Activated T-helper 17 cell treated with anti-CD3 and anti-CD28 coated beads, Interleukin-2, amount 50 U/mL, for 72 hours (primary cell): ENCODE measurements around the gene CTSC. TPM values are rescaled to one million over a fixed set of nuclear protein-coding genes. Genes with fewer than 3 reads are reported as not detected.

ENCODE experiments used
- ATAC-seq: fragments of 150-1000 bp; cut with Tn5 transposase; replicated peaks from 2 replicates; pipeline ENCODE4 v1.10.0; 2021; ENCODE audit warnings: mild to moderate bottlenecking, moderate library complexity
- H3K27ac Mint-ChIP-seq: one replicate; pipeline ENCODE4 v1.8.0; 2022; ENCODE audit warnings: mixed read lengths
- H3K27me3 Mint-ChIP-seq: one replicate; pipeline ENCODE4 v1.8.0; 2022; ENCODE audit warnings: mixed read lengths
- H3K36me3 Mint-ChIP-seq: one replicate; pipeline ENCODE4 v1.8.0; 2022; ENCODE audit warnings: low read depth, mild to moderate bottlenecking, mixed read lengths
- H3K4me1 Mint-ChIP-seq: one replicate; pipeline ENCODE4 v1.8.0; 2022; ENCODE audit warnings: mixed read lengths
- H3K4me3 Mint-ChIP-seq: one replicate; pipeline ENCODE4 v1.8.0; 2022; ENCODE audit warnings: mild to moderate bottlenecking, mixed read lengths
- H3K9me3 Mint-ChIP-seq: one replicate; pipeline ENCODE4 v1.8.0; 2022; ENCODE audit warnings: mixed read lengths
- total RNA-seq, 2 donors: library from RNA; stranded (reverse); gene quantifications; one replicate each; pipeline ENCODE4 v1.2.3, GENCODE V29; 2022

The CTSC gene
- 100 to 1,000 TPM in 1 of 2 donors, 10 to 100 TPM in 1; 57.3 to 142 TPM for total RNA-seq

DNA sequence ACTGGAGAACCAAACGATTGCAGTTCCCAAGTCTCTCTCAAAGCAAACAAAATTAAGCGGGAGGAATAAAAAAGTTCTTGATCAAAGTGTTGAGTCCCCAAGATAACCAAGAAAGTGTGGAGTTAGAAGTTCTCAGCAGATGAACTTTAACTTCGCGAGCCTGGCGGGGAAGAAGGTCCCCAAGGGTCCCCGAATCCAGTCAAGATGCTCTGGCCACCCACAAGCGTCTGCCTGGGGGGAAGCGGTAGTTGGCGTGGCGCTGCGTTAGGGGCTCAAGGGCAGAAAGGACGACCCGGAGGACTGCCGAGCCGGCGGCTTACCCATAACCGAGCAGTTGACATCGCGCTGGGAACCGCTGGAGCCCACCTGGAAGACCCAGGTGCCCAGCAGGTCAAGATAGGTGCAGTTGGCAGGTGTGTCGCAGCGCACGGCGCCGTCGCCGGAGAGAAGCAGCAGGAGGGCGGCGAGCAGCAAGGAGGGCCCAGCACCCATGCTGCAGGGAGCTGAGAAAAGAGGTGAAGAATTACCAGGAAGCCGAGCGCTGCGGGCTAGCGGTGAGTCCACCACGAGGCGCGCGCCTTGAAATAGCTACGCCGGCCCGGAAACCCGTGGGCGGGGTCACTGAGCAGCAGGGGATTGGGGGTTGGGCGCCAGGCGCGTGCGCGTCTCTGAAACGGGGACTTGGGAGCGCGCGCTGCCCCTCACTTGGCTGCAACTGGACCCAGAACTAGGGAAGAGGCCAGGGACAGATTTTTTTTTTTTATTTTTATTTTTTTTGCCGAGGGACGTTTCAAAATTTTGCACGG is at the start of gene CTSC:
CTSC (minus strand) TSS at position 556 of the 806 bp plus-strand sequence; CDS start at position 492, 64 bp downstream.
- H3K36me3 Mint-ChIP-seq: peaks cover 41% of the 10 kb centered on the region
- peaks cover 26% of the 10 kb centered on the region for H3K4me1 Mint-ChIP-seq
- H3K27me3 Mint-ChIP-seq: no peaks in the 10 kb centered on the region
- H3K27ac Mint-ChIP-seq: peak within 1 kb of the TSS; percentile 96
- no peaks in the 10 kb centered on the region for H3K9me3 Mint-ChIP-seq
- peak within 1 kb of the TSS; percentile 98 for H3K4me3 Mint-ChIP-seq
- ATAC-seq: peak; percentile 85

DNA sequence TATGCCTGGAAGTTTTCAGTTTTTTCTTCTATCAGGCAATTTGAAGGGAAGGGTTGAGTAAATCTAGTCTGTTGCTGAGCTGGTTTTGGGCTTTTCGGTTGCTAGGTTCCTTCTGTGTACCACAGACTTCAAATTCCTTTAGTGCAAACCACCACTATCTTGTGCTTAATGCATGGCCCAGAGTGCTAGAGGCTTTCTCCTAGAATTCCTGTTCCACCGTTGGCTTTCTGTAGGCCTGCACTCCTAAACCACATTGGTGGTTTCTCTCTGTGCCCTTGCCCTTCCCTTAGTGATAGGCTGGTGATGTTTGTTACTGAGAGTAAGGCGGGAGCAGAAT is 47.1 kb upstream of the CTSC start:
- ATAC-seq: no peak
- H3K27me3 Mint-ChIP-seq: no peaks in the 10 kb centered on the region
- H3K4me3 Mint-ChIP-seq: no peak overlapping the region
- no peaks in the 10 kb centered on the region for H3K36me3 Mint-ChIP-seq
- no peak overlapping the region for H3K27ac Mint-ChIP-seq
- peaks cover 9% of the 10 kb centered on the region for H3K4me1 Mint-ChIP-seq
- H3K9me3 Mint-ChIP-seq: no peaks in the 10 kb centered on the region

DNA sequence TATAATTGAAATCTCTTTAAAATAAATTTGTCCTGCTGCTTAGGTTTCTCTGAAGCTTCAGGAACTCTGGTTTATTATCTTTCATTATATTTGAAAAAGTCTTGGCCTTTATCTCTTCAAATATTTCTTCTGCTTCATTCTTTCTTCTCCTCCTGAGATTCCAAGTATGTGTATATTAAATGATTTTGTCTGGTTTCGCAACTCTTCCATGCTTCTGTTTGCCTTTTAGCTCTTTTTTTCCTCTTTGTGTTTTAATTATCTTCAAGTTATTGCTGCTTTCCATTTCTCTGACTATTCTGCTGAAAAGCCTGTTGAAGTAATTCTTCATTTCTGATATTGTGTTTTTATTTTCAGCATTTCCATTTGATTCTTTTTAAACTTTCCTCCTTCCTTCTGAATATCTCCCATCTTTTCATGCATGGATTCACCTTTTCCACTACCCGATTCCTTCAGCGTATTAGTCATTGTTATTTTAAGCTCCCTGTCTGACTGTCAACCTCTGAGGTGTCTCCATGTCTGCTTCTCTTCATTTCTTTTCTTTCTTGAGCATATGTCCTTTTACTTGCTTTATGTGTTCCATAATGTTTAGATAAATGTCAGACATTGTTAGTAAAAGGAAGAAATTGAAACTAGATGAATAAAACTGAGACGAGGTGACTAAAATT is 46.6 kb upstream of the CTSC start:
- Mint-ChIP-seq H3K27me3 (no peaks in the 10 kb centered on the region), H3K36me3 (no peaks in the 10 kb centered on the region), H3K9me3 (no peaks in the 10 kb centered on the region), H3K4me3 (no peak overlapping the region), H3K4me1 (peaks cover 9% of the 10 kb centered on the region), H3K27ac (no peak overlapping the region)
- ATAC-seq: no peak

DNA sequence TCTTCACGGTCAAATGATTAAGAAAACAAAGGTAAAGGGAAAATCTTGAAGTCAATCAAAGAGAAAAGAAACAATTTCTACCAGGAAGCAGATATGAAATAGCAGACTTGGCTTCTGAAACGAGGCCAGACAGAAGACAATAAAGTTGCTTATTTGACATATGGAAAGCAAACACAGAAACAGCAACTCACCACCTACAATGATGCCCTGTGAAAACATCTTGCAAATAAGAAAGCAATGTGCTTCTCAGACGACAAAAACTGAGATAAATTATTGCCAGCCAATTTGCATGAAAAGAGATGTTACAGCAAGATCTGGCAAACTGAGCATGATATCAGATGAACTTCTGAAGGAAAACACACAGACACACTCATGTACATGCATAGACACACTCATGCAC is 45.9 kb upstream of the CTSC start:
- no peaks in the 10 kb centered on the region for H3K36me3 Mint-ChIP-seq
- no peaks in the 10 kb centered on the region for H3K9me3 Mint-ChIP-seq
- H3K4me1 Mint-ChIP-seq: peaks cover 9% of the 10 kb centered on the region
- no peak overlapping the region for H3K4me3 Mint-ChIP-seq
- no peak for ATAC-seq
- H3K27me3 Mint-ChIP-seq: no peaks in the 10 kb centered on the region
- no peak overlapping the region for H3K27ac Mint-ChIP-seq

DNA sequence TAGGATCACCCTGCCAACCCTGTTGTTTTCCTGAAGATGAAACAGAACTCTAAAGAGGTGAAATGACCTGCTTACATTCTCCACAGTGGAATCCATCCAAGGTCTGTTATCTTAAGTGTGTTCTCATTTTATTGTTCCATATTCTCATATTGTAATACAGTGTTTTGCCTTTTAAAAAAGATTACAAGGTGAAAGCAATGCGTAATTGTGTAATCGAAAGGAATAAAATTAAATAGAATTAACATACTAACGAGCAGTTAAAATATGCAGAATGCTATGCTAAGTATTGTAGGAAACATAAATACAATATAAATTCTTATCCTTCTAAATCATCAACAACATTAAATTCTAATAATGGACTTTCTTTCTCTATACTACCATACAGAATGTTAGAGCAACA is 41.6 kb upstream of the CTSC start:
- Mint-ChIP-seq H3K27ac (no peak overlapping the region), H3K4me1 (peaks cover 1% of the 10 kb centered on the region), H3K27me3 (no peaks in the 10 kb centered on the region), H3K36me3 (no peaks in the 10 kb centered on the region), H3K9me3 (no peaks in the 10 kb centered on the region), H3K4me3 (no peak overlapping the region)
- ATAC-seq: no peak

DNA sequence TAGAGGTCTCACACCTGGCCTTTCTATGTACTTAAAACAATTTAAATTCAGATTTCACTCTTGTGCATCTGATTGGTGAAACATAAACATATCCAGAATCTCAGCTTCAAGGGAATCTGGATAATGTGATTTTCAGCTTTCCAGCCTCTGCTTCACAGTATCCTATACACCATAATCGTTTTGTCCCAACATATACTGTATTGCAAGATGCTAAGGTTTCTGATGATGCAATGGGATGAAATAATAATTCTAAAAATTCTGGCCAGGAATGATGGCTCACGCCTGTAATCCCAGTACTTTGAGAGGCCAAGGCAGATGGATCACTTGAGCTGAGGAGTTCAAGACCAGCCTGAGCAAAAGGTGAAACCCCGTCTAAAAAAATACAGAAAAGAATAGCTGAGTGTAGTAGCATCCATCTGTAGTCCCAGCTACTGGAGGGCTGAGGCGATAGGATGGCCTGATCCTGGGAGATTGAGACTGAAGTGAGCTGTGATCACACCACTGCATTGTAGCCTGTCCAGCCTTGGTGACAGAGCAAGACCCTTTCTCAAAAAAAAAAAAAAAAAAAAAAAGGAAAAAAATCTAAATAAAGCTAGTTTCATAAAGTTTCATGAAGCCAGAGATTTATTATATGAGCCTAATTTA is 41.0 kb upstream of the CTSC start:
- Mint-ChIP-seq H3K27me3 (no peaks in the 10 kb centered on the region), H3K9me3 (no peaks in the 10 kb centered on the region), H3K36me3 (no peaks in the 10 kb centered on the region), H3K4me1 (no peaks in the 10 kb centered on the region), H3K27ac (no peak overlapping the region), H3K4me3 (no peak overlapping the region)
- no peak for ATAC-seq

DNA sequence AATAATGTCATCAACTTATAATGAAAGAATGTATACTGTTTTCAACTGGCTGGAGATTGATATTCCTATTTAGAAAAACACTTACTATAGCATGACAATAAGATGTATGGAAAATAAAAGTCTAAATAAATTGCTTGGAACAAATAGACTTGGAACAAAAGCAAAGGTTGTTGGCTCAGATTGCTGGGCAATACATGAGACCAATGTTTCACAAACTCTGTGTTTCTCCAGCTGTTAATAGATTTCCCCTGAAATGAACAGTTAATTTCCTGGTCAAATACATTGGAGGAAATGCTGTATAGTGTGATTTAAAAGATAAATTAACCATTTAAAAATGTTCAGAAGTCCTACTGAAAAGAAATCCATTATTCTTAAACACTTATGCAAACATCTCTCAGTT is 40.1 kb upstream of the CTSC start:
- Mint-ChIP-seq H3K36me3 (no peaks in the 10 kb centered on the region), H3K27me3 (no peaks in the 10 kb centered on the region)
- ATAC-seq: no peak

DNA sequence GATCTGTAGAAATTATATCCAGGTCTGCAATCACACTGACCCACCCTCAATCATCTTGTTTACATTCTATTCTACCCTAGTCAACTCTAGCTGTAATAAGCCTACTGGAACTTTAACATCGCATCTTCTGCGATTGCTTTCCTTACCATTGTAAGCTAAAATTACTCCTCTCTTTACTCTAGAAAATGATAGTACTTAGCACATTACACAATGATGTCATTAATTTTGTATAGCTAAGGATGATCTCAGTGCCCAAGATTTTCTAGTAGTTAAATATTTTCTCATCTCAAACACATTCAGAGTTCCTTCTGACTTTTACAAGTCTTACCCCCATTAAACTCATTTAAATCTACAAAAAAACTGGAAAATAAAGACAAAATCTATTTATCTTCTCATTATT is 39.6 kb upstream of the CTSC start:
- H3K4me3 Mint-ChIP-seq: no peak overlapping the region
- H3K9me3 Mint-ChIP-seq: no peaks in the 10 kb centered on the region
- ATAC-seq: no peak
- no peaks in the 10 kb centered on the region for H3K27me3 Mint-ChIP-seq
- H3K27ac Mint-ChIP-seq: no peak overlapping the region
- H3K36me3 Mint-ChIP-seq: no peaks in the 10 kb centered on the region
- no peaks in the 10 kb centered on the region for H3K4me1 Mint-ChIP-seq

More for the DNA sequence above, 40.1 kb upstream of the CTSC start:
- Mint-ChIP-seq H3K27ac (no peak overlapping the region), H3K9me3 (no peaks in the 10 kb centered on the region), H3K4me3 (no peak overlapping the region), H3K4me1 (no peaks in the 10 kb centered on the region)

DNA sequence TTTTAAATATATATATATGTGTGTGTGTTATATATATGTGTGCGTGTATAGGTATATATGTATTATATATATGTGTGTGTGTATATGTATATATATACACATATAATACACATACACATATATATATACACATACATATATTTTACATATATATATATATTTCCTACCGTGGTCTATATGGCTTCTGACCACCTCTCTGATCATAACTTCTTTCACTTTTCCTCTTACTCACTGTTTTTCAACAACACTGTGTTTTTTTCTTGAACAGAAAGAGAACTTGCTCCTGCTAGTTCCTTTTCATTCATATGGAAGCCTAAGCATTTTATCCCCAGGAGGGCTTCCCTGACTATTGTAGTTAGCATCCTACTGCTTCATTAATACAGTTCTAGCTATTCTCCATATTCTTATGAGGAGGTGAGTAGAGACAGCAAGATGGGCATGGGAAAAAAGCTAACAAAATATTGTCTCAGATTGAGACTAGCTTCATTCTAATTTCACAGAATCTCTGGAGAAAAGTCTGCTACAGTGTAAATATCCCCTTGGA is 38.5 kb upstream of the CTSC start:
- Mint-ChIP-seq H3K9me3 (no peaks in the 10 kb centered on the region), H3K4me1 (no peaks in the 10 kb centered on the region), H3K36me3 (no peaks in the 10 kb centered on the region), H3K4me3 (no peak overlapping the region), H3K27ac (no peak overlapping the region), H3K27me3 (no peaks in the 10 kb centered on the region)
- no peak for ATAC-seq

DNA sequence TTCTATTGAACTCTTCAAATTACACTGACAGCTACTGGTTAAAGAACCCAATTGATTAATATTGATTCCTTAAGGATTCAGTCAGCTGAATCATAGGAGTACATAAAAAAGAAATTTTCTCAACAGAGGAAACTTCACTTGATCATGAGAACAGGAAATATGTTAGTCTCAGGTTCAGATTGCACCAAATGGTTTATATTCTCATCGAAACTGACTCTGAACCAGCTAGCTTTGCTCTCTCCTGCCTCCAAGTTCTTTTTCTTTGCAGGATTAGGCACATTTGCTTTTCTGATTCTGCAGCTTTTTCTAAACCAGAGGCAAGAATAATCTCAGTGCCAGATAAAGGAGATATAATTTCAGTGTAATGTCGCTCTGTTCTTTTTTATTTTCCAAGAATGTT is 33.2 kb upstream of the CTSC start:
- H3K36me3 Mint-ChIP-seq: no peaks in the 10 kb centered on the region
- no peak overlapping the region for H3K27ac Mint-ChIP-seq
- no peak for ATAC-seq
- no peak overlapping the region for H3K4me3 Mint-ChIP-seq
- H3K27me3 Mint-ChIP-seq: no peaks in the 10 kb centered on the region
- H3K9me3 Mint-ChIP-seq: no peaks in the 10 kb centered on the region
- H3K4me1 Mint-ChIP-seq: no peaks in the 10 kb centered on the region

DNA sequence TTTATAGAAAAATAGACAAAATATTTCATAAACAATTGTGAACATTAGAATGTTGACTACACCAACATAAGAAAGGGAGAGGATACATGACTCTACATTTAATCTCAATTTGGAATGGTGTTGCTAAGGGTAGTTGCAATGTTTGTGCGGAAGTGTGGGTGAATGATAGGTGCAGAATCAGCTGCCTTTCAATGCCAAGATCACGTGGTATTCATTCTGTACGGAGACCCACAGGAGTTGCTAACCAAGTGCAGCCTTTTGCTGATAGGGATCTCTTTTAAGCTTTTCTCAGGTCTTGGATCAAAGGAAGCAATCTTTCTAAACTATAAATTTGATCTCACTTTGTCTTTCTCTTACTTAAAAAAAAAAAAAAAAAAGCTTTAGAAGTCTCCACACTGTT is 29.8 kb upstream of the CTSC start:
- Mint-ChIP-seq H3K9me3 (no peaks in the 10 kb centered on the region), H3K27me3 (no peaks in the 10 kb centered on the region), H3K27ac (no peak overlapping the region), H3K4me3 (no peak overlapping the region), H3K36me3 (no peaks in the 10 kb centered on the region), H3K4me1 (peaks cover 8% of the 10 kb centered on the region)
- ATAC-seq: no peak

DNA sequence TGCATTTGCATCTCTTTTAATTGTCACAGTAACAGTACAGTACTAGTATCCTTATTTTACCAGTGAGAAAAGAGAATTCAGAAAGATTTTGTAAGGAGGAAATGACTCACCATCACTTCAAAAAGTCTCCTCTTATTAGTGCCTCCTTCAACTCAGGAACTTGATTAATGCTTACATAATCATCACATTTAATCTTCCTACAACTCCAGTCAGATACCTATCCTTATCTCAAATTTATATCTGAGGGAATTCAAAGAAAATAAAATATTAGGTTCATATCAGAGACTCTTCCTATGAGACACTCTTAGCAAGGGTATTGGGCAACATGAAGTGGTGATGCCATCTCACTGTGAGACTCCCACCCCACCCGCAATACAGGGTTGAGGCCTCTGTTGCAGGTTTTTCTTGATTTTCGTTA is 26.1 kb upstream of the CTSC start:
- H3K27me3 Mint-ChIP-seq: no peaks in the 10 kb centered on the region
- H3K4me1 Mint-ChIP-seq: peaks cover 14% of the 10 kb centered on the region
- no peaks in the 10 kb centered on the region for H3K9me3 Mint-ChIP-seq
- H3K36me3 Mint-ChIP-seq: no peaks in the 10 kb centered on the region
- no peak overlapping the region for H3K4me3 Mint-ChIP-seq
- H3K27ac Mint-ChIP-seq: no peak overlapping the region
- ATAC-seq: peak; percentile 56

DNA sequence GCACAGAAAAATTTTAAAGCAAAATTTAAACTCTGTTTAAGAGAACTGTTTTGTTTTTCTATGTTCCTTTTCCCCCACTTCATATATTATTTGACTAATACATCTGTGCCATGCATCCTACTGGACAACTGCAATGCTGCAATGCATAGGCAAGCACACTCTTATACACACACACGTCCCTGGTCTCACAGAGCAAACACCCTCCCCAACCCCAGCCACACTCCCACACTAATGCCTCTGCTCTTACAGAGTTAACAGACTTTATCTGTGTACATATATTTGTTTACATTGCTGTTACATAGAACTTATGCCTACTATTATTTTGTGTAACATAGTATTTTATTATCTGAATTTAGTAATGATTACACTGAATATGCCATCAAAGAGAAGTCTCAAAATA is 25.5 kb upstream of the CTSC start:
- no peaks in the 10 kb centered on the region for H3K9me3 Mint-ChIP-seq
- H3K4me3 Mint-ChIP-seq: no peak overlapping the region
- peaks cover 14% of the 10 kb centered on the region for H3K4me1 Mint-ChIP-seq
- no peaks in the 10 kb centered on the region for H3K27me3 Mint-ChIP-seq
- no peak for ATAC-seq
- H3K36me3 Mint-ChIP-seq: no peaks in the 10 kb centered on the region
- H3K27ac Mint-ChIP-seq: no peak overlapping the region

DNA sequence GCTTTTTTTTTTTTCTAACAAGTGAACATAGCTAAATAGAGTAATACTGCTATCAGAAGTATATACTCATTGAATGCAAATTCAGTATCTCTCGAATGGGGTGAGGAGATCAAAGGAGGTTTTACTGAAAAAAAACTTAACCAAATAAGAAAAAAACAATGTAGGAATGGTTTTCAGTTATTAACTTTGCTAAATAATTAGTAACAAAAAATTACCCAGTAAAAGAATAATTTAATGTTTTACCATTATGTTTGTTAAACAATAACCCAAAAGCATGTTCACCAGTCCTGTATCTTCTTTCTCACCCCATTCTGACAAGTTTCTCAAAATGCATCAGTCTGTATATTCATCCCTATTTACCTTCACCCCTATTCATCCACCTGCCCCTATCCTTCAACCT is 22.6 kb upstream of the CTSC start:
- Mint-ChIP-seq H3K9me3 (no peaks in the 10 kb centered on the region), H3K27me3 (no peaks in the 10 kb centered on the region), H3K27ac (no peak overlapping the region), H3K4me1 (peaks cover 20% of the 10 kb centered on the region), H3K4me3 (no peak overlapping the region), H3K36me3 (no peaks in the 10 kb centered on the region)
- ATAC-seq: no peak

DNA sequence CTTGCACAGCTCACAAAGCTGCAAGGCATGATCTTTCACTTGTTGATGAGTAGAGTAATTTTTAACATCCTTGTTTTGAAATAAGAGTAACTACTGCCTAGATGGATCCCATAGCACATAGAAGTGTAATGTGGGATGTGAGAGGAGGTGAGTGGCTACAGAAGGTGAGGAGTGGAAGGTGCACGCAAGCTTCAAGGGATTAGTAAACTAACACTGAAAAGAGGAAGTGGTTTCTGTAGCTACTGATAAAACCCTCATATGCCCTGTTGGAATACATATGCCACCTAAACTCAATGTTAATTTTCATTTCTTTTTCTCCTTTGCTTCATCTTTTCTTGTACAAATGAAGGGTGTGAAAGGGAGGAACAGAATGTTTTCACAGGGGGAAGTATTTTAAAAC is 22.0 kb upstream of the CTSC start:
- H3K4me3 Mint-ChIP-seq: peak overlapping the region; percentile 9
- peak overlapping the region; percentile 31 for H3K27ac Mint-ChIP-seq
- ATAC-seq: peak; percentile 28
- no peaks in the 10 kb centered on the region for H3K27me3 Mint-ChIP-seq
- H3K9me3 Mint-ChIP-seq: no peaks in the 10 kb centered on the region
- H3K36me3 Mint-ChIP-seq: no peaks in the 10 kb centered on the region
- H3K4me1 Mint-ChIP-seq: peaks cover 25% of the 10 kb centered on the region
